GM19238 (cell line): ENCODE data around the gene BOC.

Source experiments
- DNase-seq: peaks from one replicate; pipeline ENCODE4 v3.0.0; 2011; ENCODE audit warnings: low spot score; ENCODE audit not compliant: insufficient read length

The BOC gene

GRCh38 chr3:113249601-113250000, 38.2 kb downstream of the BOC start:
- no peak for DNase-seq

DNA sequence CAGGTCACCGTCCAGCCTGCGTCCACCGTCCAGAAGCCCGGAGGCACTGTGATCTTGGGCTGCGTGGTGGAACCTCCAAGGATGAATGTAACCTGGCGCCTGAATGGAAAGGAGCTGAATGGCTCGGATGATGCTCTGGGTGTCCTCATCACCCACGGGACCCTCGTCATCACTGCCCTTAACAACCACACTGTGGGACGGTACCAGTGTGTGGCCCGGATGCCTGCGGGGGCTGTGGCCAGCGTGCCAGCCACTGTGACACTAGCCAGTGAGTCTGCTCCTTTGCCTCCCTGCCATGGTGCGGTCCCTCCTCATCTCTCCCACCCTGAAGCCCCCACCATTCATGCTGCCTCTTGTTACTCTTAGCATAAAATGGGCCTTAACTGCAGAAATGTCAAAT, 39.2 kb downstream of the BOC start:
- no peak for DNase-seq

- no peak for DNase-seq
Observed at GRCh38 chr3:113251817-113252216, 40.5 kb downstream of the BOC start.

GRCh38 chr3:113252553-113252952, 41.2 kb downstream of the BOC start:
- DNase-seq: no peak

- DNase-seq: no peak
Observed at GRCh38 chr3:113253702-113254101, 42.3 kb downstream of the BOC start.

GRCh38 chr3:113254171-113254947, 43.0 kb downstream of the BOC start:
- no peak for DNase-seq

DNA sequence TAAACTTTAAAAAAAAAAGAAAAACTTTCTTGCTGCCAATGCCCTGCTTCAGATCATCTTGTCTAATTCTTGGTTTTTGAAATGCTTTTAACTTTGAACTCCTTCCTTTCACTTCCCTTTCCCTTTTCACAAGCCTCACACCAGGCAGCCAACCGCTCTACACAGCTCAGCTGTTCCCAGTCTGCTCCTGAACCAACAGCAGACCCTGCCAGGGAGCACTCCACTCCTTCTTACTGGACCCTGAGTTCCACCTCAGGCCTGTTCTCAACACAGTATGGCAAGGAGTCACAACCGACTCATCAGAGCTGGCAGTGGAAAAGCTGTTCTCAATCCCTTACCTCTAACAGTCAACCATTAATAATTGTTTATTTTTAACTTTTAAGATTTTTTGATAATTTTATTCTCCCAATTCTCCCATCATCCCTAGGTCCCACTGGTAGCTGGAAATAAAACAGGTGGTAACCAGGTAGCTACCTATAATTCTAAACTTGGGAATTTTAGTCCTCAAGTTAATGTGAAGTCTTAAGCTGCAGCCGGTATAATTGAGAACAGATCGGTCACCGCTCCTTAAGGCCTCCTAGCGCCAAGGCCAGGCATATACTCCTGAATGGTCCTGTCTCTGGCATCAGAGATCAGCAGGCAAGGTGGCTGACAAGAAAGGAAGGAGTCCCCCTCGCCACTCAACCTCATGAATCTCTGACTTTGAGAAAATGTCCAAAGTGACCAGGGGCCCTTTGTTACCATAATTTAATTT, 43.9 kb downstream of the BOC start:
- DNase-seq: no peak

DNA sequence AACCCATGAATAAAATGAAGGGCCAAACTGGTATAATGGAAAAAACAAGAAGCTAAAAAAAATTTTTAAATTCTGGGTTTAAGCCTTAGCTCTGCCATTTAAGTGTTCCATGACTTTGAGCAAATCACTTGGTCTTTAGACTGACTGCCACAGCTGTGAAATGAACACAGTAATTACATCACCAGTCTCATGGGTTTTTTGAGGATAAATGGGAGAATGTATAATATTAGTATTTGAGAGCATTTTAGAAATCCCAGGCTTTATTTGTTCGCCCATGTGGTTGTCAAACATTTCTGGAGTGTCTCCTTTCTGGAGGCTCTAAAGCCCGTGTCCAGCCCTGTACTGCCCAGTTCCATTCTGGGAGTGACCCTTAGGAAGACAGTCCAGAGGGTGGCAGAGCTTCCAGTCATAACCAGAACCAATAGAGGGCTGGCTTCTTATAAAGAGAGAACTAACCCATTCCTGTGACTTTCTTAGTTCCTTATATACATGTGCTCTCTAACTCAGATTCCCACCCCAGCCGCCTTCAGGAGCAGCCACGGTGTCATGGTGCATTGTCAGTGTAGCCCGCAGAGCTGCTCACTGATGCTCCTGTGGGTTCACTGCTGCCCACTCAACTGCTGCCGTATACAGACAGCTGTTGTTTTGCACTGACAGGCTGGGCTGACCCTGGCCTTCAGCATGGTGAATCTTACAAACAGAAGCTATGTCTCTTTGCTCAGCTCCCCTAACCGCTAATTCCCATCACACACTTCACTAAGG, 44.7 kb downstream of the BOC start:
- DNase-seq: no peak

DNA sequence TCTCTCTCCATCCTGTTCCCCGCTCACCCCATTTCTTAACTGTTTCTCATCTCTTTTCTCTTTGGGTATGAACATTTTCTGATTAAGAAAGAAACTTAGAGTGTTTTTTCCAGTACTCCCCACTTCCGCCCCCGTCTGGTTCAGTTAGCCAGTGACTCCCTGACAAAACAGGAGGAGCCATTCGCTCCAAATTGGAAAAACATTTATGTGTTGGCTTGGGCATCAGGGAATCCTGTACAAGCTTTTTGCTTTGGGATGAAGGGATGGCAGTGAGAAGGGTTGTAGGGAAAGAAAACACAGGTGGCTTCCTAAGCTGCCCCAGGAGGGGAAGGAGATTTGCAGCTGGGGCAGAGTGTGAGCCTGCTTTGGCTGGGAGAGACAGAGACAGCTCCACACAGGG, 47.0 kb downstream of the BOC start:
- no peak for DNase-seq

GRCh38 chr3:113259196-113259595, 47.8 kb downstream of the BOC start:
- DNase-seq: no peak

GRCh38 chr3:113261063-113261625, 49.8 kb downstream of the BOC start:
- no peak for DNase-seq

GRCh38 chr3:113261626-113262303, 50.4 kb downstream of the BOC start:
- no peak for DNase-seq

GRCh38 chr3:113262304-113262665, 50.9 kb downstream of the BOC start:
- no peak for DNase-seq

DNA sequence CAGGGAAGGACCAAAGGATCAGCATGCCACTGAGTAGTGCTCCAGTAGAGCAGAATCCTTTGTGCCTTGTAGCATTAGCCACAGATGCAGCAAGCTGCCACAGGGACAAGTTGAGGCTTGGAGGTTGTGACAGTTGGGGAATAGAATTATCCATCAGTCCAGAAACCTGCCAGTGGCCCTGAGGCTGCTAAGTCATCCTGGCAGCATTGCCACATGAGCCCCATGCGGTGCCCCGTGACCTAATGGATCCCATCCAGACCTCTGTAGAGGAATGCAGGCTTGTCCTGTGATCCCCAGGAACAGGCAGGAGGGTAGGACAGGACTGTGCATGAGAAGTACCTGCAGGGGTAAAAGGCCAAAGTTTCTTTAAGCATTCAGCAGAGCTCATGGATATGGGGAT, 51.7 kb downstream of the BOC start:
- DNase-seq: no peak

DNA sequence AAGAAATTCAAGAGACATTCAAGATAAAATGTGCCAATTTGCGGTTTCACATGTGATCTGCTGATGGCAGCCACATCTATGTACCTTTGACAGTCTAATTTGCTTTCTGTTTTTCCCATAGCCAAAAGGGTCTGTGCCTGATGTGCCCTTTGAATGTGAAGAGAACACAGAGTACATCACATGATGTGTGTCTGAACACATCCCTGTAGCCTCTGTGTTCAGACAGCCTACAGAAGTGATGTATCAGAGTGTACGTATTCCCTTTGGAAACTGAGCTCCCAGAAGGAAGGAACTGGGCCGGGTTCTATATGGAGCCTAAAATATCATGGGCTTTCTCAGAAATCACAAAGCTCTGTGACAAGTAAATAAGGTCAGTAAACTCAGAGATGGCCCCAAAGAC, 52.4 kb downstream of the BOC start:
- no peak for DNase-seq

GRCh38 chr3:113264283-113265131, 53.1 kb downstream of the BOC start:
- no peak for DNase-seq

- DNase-seq: no peak
Observed at GRCh38 chr3:113265231-113265630, 53.9 kb downstream of the BOC start.

DNA sequence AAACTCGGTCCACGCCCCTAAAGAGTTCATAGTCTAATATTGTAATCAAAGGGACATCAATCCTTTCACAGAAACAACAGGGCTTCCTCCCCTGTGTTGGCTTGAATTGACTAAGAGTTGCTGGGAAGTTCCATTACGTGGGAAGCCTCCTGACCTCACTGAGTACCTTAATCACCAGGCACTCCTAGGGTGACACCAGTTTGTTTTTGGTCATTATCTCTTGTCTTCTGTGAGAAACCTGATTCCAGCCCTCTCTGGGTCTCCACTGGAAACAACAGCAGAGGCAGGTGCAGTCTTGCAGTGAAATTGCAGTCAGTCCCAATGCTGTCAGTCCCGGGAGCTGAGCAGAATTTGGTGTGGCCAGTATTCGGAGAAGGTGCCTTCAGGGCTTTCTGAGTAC, 55.4 kb downstream of the BOC start:
- no peak for DNase-seq

DNA sequence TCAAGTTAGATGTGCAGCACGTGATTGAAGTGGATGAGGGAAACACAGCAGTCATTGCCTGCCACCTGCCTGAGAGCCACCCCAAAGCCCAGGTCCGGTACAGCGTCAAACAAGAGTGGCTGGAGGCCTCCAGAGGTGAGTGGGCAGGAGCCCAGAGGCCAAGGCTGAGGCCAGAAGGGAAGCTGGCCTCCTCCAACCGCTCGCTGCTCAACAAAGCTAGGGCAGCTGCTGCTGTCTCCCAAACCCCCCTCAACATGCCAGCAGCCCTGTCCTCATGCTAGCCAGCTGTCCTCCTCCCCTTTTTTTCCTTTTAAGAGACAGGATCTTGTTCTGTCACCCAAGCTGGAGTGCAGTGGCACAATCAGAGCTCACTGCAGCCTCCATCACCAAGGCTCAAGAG, 57.0 kb downstream of the BOC start:
- DNase-seq: no peak

DNA sequence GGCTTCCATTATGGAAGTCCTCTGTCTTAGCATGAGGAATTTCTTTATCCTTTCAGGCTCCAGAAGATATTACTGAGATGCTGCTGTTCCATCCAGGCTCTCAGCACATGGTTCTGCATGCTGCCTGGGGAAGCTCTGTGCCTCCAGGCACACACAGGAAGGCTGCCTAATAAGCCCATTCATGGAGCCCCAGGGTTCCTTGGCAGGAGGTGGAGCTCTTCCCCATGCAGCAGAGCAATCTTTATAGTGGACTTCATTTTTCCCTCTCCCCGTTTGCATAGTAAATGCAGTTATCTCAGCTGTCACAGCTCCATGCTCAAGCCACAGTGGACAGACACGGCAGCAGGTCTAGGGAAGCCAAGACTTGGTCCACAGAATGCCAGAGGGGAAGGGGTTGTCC, 57.6 kb downstream of the BOC start:
- no peak for DNase-seq
